ENCODE data around the gene KHDC1. TPM values are rescaled to one million over a fixed set of nuclear protein-coding genes. Genes with fewer than 3 reads are reported as not detected.

The KHDC1 gene
- total RNA-seq, 1 experiment from 2014 or later = 16.2 TPM

DNA sequence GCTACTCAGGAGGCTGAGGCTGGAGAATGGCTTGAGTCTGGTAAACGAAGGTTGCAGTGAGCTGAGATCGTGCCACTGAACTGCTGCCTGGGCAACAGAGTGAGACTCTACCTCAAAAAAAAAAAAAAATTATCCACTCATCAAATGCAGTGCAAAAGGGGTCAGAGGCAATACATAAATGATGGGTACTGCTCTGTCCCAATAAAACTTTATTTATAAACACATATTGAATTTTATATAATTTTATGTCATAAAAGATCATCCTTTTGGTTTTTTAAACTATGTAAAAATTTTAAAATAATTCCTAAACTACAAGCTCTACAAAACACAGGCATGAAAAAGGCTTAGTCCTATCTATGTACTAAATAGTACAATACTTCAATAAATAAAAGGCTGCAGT is 10.3 kb downstream of the KHDC1 start:
- Histone ChIP-seq H3K9me2 (ENCODE audit: insufficient read depth) (no peaks in the 10 kb centered on the region), H3K4me1 (replicated peaks; ENCODE audit: insufficient read depth) (no peaks in the 10 kb centered on the region), H3F3A (ENCODE audit: insufficient read depth, low read depth) (no peaks in the 10 kb centered on the region), H3K27me3 (ENCODE audit: insufficient read depth, low read depth) (no peaks in the 10 kb centered on the region), H3K27ac (no peak overlapping the region), H4K20me1 (ENCODE audit: insufficient read depth) (no peaks in the 10 kb centered on the region), H3K4me3 (no peak overlapping the region), H2AFZ (no peak overlapping the region), H3K36me3 (ENCODE audit: low read depth) (no peaks in the 10 kb centered on the region), H3K9me3 (ENCODE audit: insufficient read depth, low read depth) (no peaks in the 10 kb centered on the region), H3K4me2 (no peak overlapping the region), H3K79me2 (ENCODE audit: low read depth) (no peaks in the 10 kb centered on the region)
- ChIA-PET CTCF (no interaction called here), POLR2A (ENCODE audit: unreplicated experiment) (interaction anchor here (0.7 kb wide), 1 partner anchor 38 kb away, joined by 5 read pairs; no protein-coding TSS in a partner anchor)
- no peak for DNase-seq
- intact Hi-C loops (cut with micrococcal nuclease; ENCODE audit: unreplicated experiment) = no loop called here
- no peak for TF ChIP-seq EZH2 (IDR thresholded peaks at IDR 0.05; ENCODE audit: low read depth)
- TF ChIP-seq, protein P1, sequence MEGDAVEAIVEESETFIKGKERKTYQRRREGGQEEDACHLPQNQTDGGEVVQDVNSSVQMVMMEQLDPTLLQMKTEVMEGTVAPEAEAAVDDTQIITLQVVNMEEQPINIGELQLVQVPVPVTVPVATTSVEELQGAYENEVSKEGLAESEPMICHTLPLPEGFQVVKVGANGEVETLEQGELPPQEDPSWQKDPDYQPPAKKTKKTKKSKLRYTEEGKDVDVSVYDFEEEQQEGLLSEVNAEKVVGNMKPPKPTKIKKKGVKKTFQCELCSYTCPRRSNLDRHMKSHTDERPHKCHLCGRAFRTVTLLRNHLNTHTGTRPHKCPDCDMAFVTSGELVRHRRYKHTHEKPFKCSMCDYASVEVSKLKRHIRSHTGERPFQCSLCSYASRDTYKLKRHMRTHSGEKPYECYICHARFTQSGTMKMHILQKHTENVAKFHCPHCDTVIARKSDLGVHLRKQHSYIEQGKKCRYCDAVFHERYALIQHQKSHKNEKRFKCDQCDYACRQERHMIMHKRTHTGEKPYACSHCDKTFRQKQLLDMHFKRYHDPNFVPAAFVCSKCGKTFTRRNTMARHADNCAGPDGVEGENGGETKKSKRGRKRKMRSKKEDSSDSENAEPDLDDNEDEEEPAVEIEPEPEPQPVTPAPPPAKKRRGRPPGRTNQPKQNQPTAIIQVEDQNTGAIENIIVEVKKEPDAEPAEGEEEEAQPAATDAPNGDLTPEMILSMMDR (conservative IDR thresholded peaks at IDR 0.05) = no peak
- no TSS peak for BruUV-seq (replicated peaks)

DNA sequence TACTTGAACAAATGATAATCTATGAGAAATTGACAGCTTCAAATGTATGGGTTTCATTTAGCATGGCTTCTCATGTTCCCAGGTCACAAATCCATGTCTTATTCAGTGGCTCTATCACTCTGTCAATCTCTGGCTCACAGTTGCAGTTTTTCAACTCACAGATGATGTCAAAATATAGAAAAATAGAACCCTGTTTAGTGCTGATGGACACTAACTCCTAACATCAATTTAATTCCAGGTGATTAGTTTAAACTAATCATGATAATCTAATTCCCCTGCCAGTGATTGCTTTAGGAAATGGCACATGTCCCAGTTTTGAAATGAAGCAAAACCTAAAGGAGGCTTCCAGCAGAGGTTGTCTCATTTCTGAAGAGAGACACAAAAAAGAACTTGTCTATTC is 13.0 kb downstream of the KHDC1 start:
- no peaks in the 10 kb centered on the region for H3K36me3 ChIP-seq (ENCODE audit: low read depth)
- DNase-seq = no peak
- H3K27ac ChIP-seq = no peak overlapping the region
- no peaks in the 10 kb centered on the region for H3K27me3 ChIP-seq (ENCODE audit: insufficient read depth, low read depth)
- H3K9me3 ChIP-seq (ENCODE audit: insufficient read depth, low read depth) = no peaks in the 10 kb centered on the region
- intact Hi-C loops (cut with micrococcal nuclease; ENCODE audit: unreplicated experiment) = no loop called here
- no peak overlapping the region for H2AFZ ChIP-seq
- H3K4me2 ChIP-seq = no peak overlapping the region
- TF ChIP-seq, protein P1 (conservative IDR thresholded peaks at IDR 0.05) = no peak
- TF ChIP-seq EZH2 (IDR thresholded peaks at IDR 0.05; ENCODE audit: low read depth) = no peak
- H3K9me2 ChIP-seq (ENCODE audit: insufficient read depth) = no peaks in the 10 kb centered on the region
- no peaks in the 10 kb centered on the region for H4K20me1 ChIP-seq (ENCODE audit: insufficient read depth)
- ChIA-PET CTCF (no interaction called here), POLR2A (ENCODE audit: unreplicated experiment) (no interaction called here)
- no peaks in the 10 kb centered on the region for H3K4me1 ChIP-seq (replicated peaks; ENCODE audit: insufficient read depth)
- no peaks in the 10 kb centered on the region for H3F3A ChIP-seq (ENCODE audit: insufficient read depth, low read depth)
- no TSS peak for BruUV-seq (replicated peaks)
- H3K4me3 ChIP-seq = no peak overlapping the region
- H3K79me2 ChIP-seq (ENCODE audit: low read depth) = no peaks in the 10 kb centered on the region

DNA sequence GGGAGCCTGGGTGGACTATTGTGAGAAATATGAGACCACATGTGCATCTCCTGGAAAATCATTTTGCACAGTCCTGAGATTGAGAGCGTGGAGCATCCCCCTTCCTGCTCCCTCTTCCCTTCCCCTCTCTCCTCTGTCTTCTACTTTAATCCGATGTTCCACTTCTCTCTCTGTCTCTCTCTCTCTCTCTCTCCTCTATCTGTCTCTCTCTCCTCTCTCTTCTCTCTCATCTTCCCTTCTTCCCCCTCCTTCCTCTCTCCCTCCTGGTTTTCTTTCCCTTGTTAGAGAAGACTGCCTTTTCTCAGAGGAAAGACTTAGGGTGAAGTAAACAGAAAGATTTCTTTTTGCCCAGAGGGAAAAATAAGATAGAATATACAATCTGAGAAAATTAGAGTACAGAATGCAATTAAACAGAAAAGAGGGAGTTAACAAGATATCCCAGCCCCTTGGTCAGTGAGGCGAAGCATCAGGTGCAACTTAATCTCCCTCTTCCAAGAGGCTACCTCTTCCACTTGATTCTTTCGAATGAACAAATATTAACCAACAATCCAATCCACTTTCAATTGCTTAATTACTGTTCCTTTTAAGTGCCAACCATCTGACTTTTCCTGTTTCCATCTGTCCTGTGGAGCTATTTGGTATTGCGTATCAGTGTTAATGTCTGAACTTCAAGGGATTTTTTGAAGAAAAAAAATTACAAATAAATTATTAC is 14.6 kb downstream of the KHDC1 start:
- no peaks in the 10 kb centered on the region for H4K20me1 ChIP-seq (ENCODE audit: insufficient read depth)
- no peak overlapping the region for H3K27ac ChIP-seq
- no peaks in the 10 kb centered on the region for H3K4me1 ChIP-seq (replicated peaks; ENCODE audit: insufficient read depth)
- H2AFZ ChIP-seq = no peak overlapping the region
- ChIA-PET CTCF (no interaction called here), POLR2A (ENCODE audit: unreplicated experiment) (no interaction called here)
- intact Hi-C loops (cut with micrococcal nuclease; ENCODE audit: unreplicated experiment) = no loop called here
- no peak for TF ChIP-seq EZH2 (IDR thresholded peaks at IDR 0.05; ENCODE audit: low read depth)
- TF ChIP-seq, protein P1 (conservative IDR thresholded peaks at IDR 0.05) = no peak
- H3K9me2 ChIP-seq (ENCODE audit: insufficient read depth) = no peaks in the 10 kb centered on the region
- H3K36me3 ChIP-seq (ENCODE audit: low read depth) = no peaks in the 10 kb centered on the region
- DNase-seq = no peak
- H3K27me3 ChIP-seq (ENCODE audit: insufficient read depth, low read depth) = no peaks in the 10 kb centered on the region
- no peaks in the 10 kb centered on the region for H3F3A ChIP-seq (ENCODE audit: insufficient read depth, low read depth)
- H3K4me3 ChIP-seq = no peak overlapping the region
- H3K4me2 ChIP-seq = no peak overlapping the region
- no TSS peak for BruUV-seq (replicated peaks)
- H3K9me3 ChIP-seq (ENCODE audit: insufficient read depth, low read depth) = no peaks in the 10 kb centered on the region
- H3K79me2 ChIP-seq (ENCODE audit: low read depth) = no peaks in the 10 kb centered on the region
